ENCODE data around the gene BRPF1.
"Not testable (repeated sequence)": the region's sequence is repeated elsewhere in the genome, so short reads cannot be mapped to it uniquely, and the experiment has no call there.

BRPF1 gene

GRCh38 chr3:9767418-9767817 is 35.9 kb downstream of the BRPF1 start:
- FAIRE-seq = no peak

GRCh38 chr3:9768141-9768775 is 36.7 kb downstream of the BRPF1 start:
- DNase-seq (ENCODE audit: low spot score) (no peak), FAIRE-seq (no peak)

More at GRCh38 chr3:9767418-9767817, 35.9 kb downstream of the BRPF1 start:
- DNase-seq (ENCODE audit: low spot score) = no peak

- FAIRE-seq = no peak
- DNase-seq (ENCODE audit: low spot score) = no peak
Observed at GRCh38 chr3:9769012-9769411, 37.5 kb downstream of the BRPF1 start.

GRCh38 chr3:9769426-9770275 is 38.1 kb downstream of the BRPF1 start, which contains the start of gene CAMK1:
TSS of gene CAMK1 (minus strand) at chr3:9769947. CDS start at chr3:9767749, 2,198 bp downstream.
- FAIRE-seq (no peak), DNase-seq (ENCODE audit: low spot score) (peak; percentile 15)

- FAIRE-seq (no peak), DNase-seq (ENCODE audit: low spot score) (no peak)
Observed at GRCh38 chr3:9770276-9770812, 38.8 kb downstream of the BRPF1 start.

- DNase-seq (ENCODE audit: low spot score); FAIRE-seq: not testable (repeated sequence)
Observed at GRCh38 chr3:9771007-9771406, 39.5 kb downstream of the BRPF1 start.

GRCh38 chr3:9776896-9777693 is 45.6 kb downstream of the BRPF1 start:
- no peak for DNase-seq (ENCODE audit: low spot score)

GRCh38 chr3:9777694-9778021 is 46.1 kb downstream of the BRPF1 start:
- FAIRE-seq = no peak
- DNase-seq (ENCODE audit: low spot score) = no peak

More at GRCh38 chr3:9776896-9777693, 45.6 kb downstream of the BRPF1 start:
- FAIRE-seq = no peak

- FAIRE-seq = peak; percentile 57
Observed at GRCh38 chr3:9778143-9779074, 46.9 kb downstream of the BRPF1 start.

GRCh38 chr3:9779075-9779593 is 47.6 kb downstream of the BRPF1 start:
- no peak for DNase-seq (ENCODE audit: low spot score)
- FAIRE-seq = no peak

More at GRCh38 chr3:9778143-9779074, 46.9 kb downstream of the BRPF1 start:
- peak; percentile 48 for DNase-seq (ENCODE audit: low spot score)

GRCh38 chr3:9779721-9780457 is 48.4 kb downstream of the BRPF1 start:
- peak; percentile 74 for FAIRE-seq
- peak; percentile 28 for DNase-seq (ENCODE audit: low spot score)

GRCh38 chr3:9780458-9780812 is 48.9 kb downstream of the BRPF1 start:
- DNase-seq (ENCODE audit: low spot score) (peak; percentile 90), FAIRE-seq (peak; percentile 88)

- FAIRE-seq (no peak), DNase-seq (ENCODE audit: low spot score) (peak; percentile 27)
Observed at GRCh38 chr3:9780910-9781309, 49.4 kb downstream of the BRPF1 start.

GRCh38 chr3:9781551-9781950 is 50.0 kb downstream of the BRPF1 start:
- DNase-seq (ENCODE audit: low spot score) = no peak
- no peak for FAIRE-seq

- no peak for DNase-seq (ENCODE audit: low spot score)
- no peak for FAIRE-seq
Observed at GRCh38 chr3:9781978-9782603, 50.6 kb downstream of the BRPF1 start.

GRCh38 chr3:9782770-9783169 is 51.2 kb downstream of the BRPF1 start:
- no peak for FAIRE-seq
- DNase-seq (ENCODE audit: low spot score) = peak; percentile 9

- FAIRE-seq (no peak), DNase-seq (ENCODE audit: low spot score) (no peak)
Observed at GRCh38 chr3:9783954-9784353, 52.4 kb downstream of the BRPF1 start.

- DNase-seq (ENCODE audit: low spot score) = no peak
- no peak for FAIRE-seq
Observed at GRCh38 chr3:9784965-9785364, 53.4 kb downstream of the BRPF1 start.

GRCh38 chr3:9785602-9786001 is 54.1 kb downstream of the BRPF1 start:
- FAIRE-seq = no peak
- no peak for DNase-seq (ENCODE audit: low spot score)
